H9 (cell line): ENCODE results near the gene ZFYVE28. TPM values are rescaled to one million over a fixed set of nuclear protein-coding genes. Genes with fewer than 3 reads are reported as not detected.

Experiments
- DNase-seq: peaks from one replicate; pipeline ENCODE4 v3.0.0-alpha.2; 2017
- H2AFZ ChIP-seq: one replicate; pipeline ENCODE4 v1.6.1; 2013; ENCODE audit warnings: mild to moderate bottlenecking, low read length, control low read depth, moderate library complexity
- H2AK5ac ChIP-seq: 2 replicates; pipeline ENCODE4 v1.6.1; 2013; ENCODE audit warnings: low read length, control low read depth, mixed read lengths; ENCODE audit not compliant: insufficient read length
- H2BK120ac ChIP-seq: one replicate; pipeline ENCODE4 v1.6.1; 2013; ENCODE audit warnings: low read depth, mild to moderate bottlenecking, low read length, control low read depth, inconsistent platforms; ENCODE audit not compliant: poor library complexity, severe bottlenecking
- H2BK12ac ChIP-seq: 2 replicates; pipeline ENCODE4 v1.6.1; 2013; ENCODE audit warnings: low read length, control low read depth, mixed read lengths, low read depth; ENCODE audit not compliant: insufficient read length
- H2BK15ac ChIP-seq: 2 replicates; pipeline ENCODE4 v1.6.1; 2013; ENCODE audit warnings: low read depth, low read length, control low read depth
- H2BK20ac ChIP-seq: one replicate; pipeline ENCODE4 v1.6.1; 2013; ENCODE audit warnings: low read depth, mild to moderate bottlenecking, low read length, control low read depth, inconsistent platforms; ENCODE audit not compliant: poor library complexity, severe bottlenecking
- H2BK5ac ChIP-seq: 2 replicates; pipeline ENCODE4 v1.6.1; 2013; ENCODE audit warnings: low read length, control low read depth, mixed read lengths; ENCODE audit not compliant: insufficient read length
- H3K14ac ChIP-seq: 2 replicates; pipeline ENCODE4 v1.6.1; 2013; ENCODE audit warnings: low read length, control low read depth; ENCODE audit not compliant: insufficient read depth
- H3K18ac ChIP-seq: 2 replicates; pipeline ENCODE4 v1.6.1; 2013; ENCODE audit warnings: low read depth, mild to moderate bottlenecking, mixed read lengths, low read length, control low read depth; ENCODE audit not compliant: insufficient read length
- H3K23ac ChIP-seq: 2 replicates; pipeline ENCODE4 v1.6.1; 2013; ENCODE audit warnings: low read length, control low read depth, mixed read lengths, low read depth; ENCODE audit not compliant: insufficient read length
- H3K23me2 ChIP-seq: 2 replicates; pipeline ENCODE4 v1.6.1; 2013; ENCODE audit warnings: low read depth, mild to moderate bottlenecking, mixed read lengths, low read length, control low read depth; ENCODE audit not compliant: insufficient read length, poor library complexity, severe bottlenecking
- H3K27ac ChIP-seq: 2 replicates; pipeline ENCODE4 v1.5.1; 2013; ENCODE audit warnings: low read length, control low read depth, mixed read lengths, low read depth; ENCODE audit not compliant: insufficient read length
- H3K27me3 ChIP-seq: 2 replicates; pipeline ENCODE4 v1.6.1; 2013; ENCODE audit warnings: low read length, control low read depth, inconsistent platforms; ENCODE audit not compliant: insufficient read depth
- H3K4ac ChIP-seq: 2 replicates; pipeline ENCODE4 v1.6.1; 2013; ENCODE audit warnings: low read depth, mild to moderate bottlenecking, control low read depth, inconsistent platforms, low read length, moderate library complexity
- H3K4me1 ChIP-seq: 2 replicates; pipeline ENCODE4 v1.6.1; 2013; ENCODE audit warnings: low read length, control low read depth, inconsistent platforms; ENCODE audit not compliant: insufficient read depth
- H3K4me2 ChIP-seq: 2 replicates; pipeline ENCODE4 v1.6.1; 2013; ENCODE audit warnings: low read length, control low read depth, mixed read lengths; ENCODE audit not compliant: insufficient read length, insufficient read depth
- H3K56ac ChIP-seq: 2 replicates; pipeline ENCODE4 v1.6.1; 2013; ENCODE audit warnings: low read depth, mild to moderate bottlenecking, mixed read lengths, low read length, control low read depth; ENCODE audit not compliant: insufficient read length
- H3K79me1 ChIP-seq: 2 replicates; pipeline ENCODE4 v1.6.1; 2013; ENCODE audit warnings: low read depth, mild to moderate bottlenecking, moderate library complexity, low read length, control low read depth, inconsistent platforms; ENCODE audit not compliant: insufficient read depth, poor library complexity, severe bottlenecking
- H3K79me2 ChIP-seq: 2 replicates; pipeline ENCODE4 v1.6.1; 2013; ENCODE audit warnings: low read length, control low read depth, inconsistent platforms; ENCODE audit not compliant: insufficient read depth
- H3K9ac ChIP-seq: 2 replicates; pipeline ENCODE4 v1.6.1; 2013; ENCODE audit warnings: low read length, control low read depth, mixed read lengths; ENCODE audit not compliant: insufficient read length; ENCODE audit errors: extremely low read depth
- H3K9me3 ChIP-seq: one replicate; pipeline ENCODE4 v1.6.1; 2013; ENCODE audit warnings: low read depth, low read length, inconsistent platforms; ENCODE audit not compliant: control insufficient read depth
- H3T11ph ChIP-seq: one replicate; pipeline ENCODE4 v1.6.1; 2013; ENCODE audit warnings: mild to moderate bottlenecking, low read length, control low read depth, inconsistent platforms
- H4K20me1 ChIP-seq: one replicate; pipeline ENCODE4 v1.6.1; 2013; ENCODE audit not compliant: control insufficient read depth, insufficient read length, insufficient read depth
- H4K5ac ChIP-seq: 2 replicates; pipeline ENCODE4 v1.6.1; 2013; ENCODE audit warnings: low read depth, mild to moderate bottlenecking, mixed read lengths, low read length, control low read depth; ENCODE audit not compliant: insufficient read length
- H4K8ac ChIP-seq: replicated peaks from 2 replicates; pipeline ENCODE4 v1.6.1; 2013; ENCODE audit warnings: low read length, control low read depth, mixed read lengths, low read depth; ENCODE audit not compliant: insufficient read length
- H4K91ac ChIP-seq: 2 replicates; pipeline ENCODE4 v1.6.1; 2013; ENCODE audit warnings: low read depth, mild to moderate bottlenecking, moderate library complexity, mixed read lengths, low read length, control low read depth; ENCODE audit not compliant: insufficient read length
- H3K27ac Mint-ChIP-seq, 3 experiments: 2 replicates in 2 of 3; 3 replicates in 1 of 3; pipeline ENCODE4 v1.8.0; 2020 to 2021; ENCODE audit warnings: mixed read lengths in 3 of 3, mild to moderate bottlenecking in 1 of 3, moderate library complexity in 1 of 3
- H3K27me3 Mint-ChIP-seq: 2 replicates; pipeline ENCODE4 v1.8.0; 2021; ENCODE audit warnings: low read depth, mild to moderate bottlenecking, moderate library complexity, mixed read lengths
- H3K36me3 Mint-ChIP-seq, 3 experiments: 2 replicates in 2 of 3; 3 replicates in 1 of 3; pipeline ENCODE4 v1.8.0; 2020 to 2021; ENCODE audit warnings: low read depth in 3 of 3, mixed read lengths in 3 of 3; ENCODE audit not compliant: insufficient read depth in 1 of 3
- H3K4me1 Mint-ChIP-seq, 2 experiments: 2 replicates each; pipeline ENCODE4 v1.8.0; 2020; ENCODE audit warnings: mixed read lengths in 2 of 2
- H3K4me3 Mint-ChIP-seq, 2 experiments: 2 replicates in 1 of 2; 3 replicates in 1 of 2; pipeline ENCODE4 v1.8.0; 2020 to 2021; ENCODE audit warnings: mild to moderate bottlenecking in 2 of 2, mixed read lengths in 2 of 2, moderate library complexity in 1 of 2
- H3K9me3 Mint-ChIP-seq, 2 experiments: 2 replicates in 1 of 2; 3 replicates in 1 of 2; pipeline ENCODE4 v1.8.0; 2020; ENCODE audit warnings: mild to moderate bottlenecking in 2 of 2, mixed read lengths in 2 of 2, moderate library complexity in 1 of 2
- CTCF ChIP-seq: fragments of 200-600 bp; sonication (generic); conservative IDR thresholded peaks from 3 replicates; pipeline ENCODE4 v1.8.0; 2021; ENCODE audit warnings: antibody characterized with exemption, mild to moderate bottlenecking
- WGBS: extraction: QIAGEN DNeasy Blood & Tissue Kit; methylation state at CpG from one replicate; pipeline ENCODE4 v1.1.7; 2013; ENCODE audit warnings: missing lambda C conversion rate, low lambda C conversion rate, mixed read lengths; ENCODE audit not compliant: insufficient read length; ENCODE audit errors: extremely low coverage; 5-methylcytosine and 5-hydroxymethylcytosine counted together
- total RNA-seq: library from RNA; stranded (reverse); gene quantifications from 2 replicates; pipeline ENCODE4 v1.2.1, GENCODE V29; 2021

Gene ZFYVE28
- total RNA-seq, 1 experiment from 2014 or later: 0.98 TPM

- H3T11ph ChIP-seq: no peak overlapping the region
- Mint-ChIP-seq H3K4me1 (peaks cover 26 to 38% of the 10 kb centered on the region in 2 experiments), H3K27me3 (peaks cover 7% of the 10 kb centered on the region), H3K4me3 (no peak overlapping the region), H3K27ac (peak overlapping the region in 1 of 3 experiments; percentile 24; a peak in 1 of 7 replicates), H3K9me3 (no peaks in the 10 kb centered on the region), H3K36me3 (no peaks in the 10 kb centered on the region; a peak in 1 of 7 replicates)
- no peak overlapping the region for H3K18ac ChIP-seq
- no peaks in the 10 kb centered on the region for H3K79me1 ChIP-seq
- peaks cover 6% of the 10 kb centered on the region for H3K23me2 ChIP-seq
- no peak for DNase-seq
- no peak overlapping the region for H4K5ac ChIP-seq
- H3K23ac ChIP-seq: no peak overlapping the region
- H3K9ac ChIP-seq: no peak overlapping the region
- no peaks in the 10 kb centered on the region for H3K4me1 ChIP-seq
- H3K27me3 ChIP-seq: no peaks in the 10 kb centered on the region
- H3K4me2 ChIP-seq: no peak overlapping the region
- H2BK20ac ChIP-seq: no peak overlapping the region
- H2BK15ac ChIP-seq: no peak overlapping the region
- no peak overlapping the region for H3K4ac ChIP-seq
- no peak for TF ChIP-seq CTCF
- no peaks in the 10 kb centered on the region for H4K20me1 ChIP-seq
- no peak overlapping the region for H2BK12ac ChIP-seq
- H3K9me3 ChIP-seq: no peaks in the 10 kb centered on the region
- no peak overlapping the region for H2BK5ac ChIP-seq
- no peak overlapping the region for H3K27ac ChIP-seq
- H4K8ac ChIP-seq: no peak overlapping the region
- no peak overlapping the region for H2AK5ac ChIP-seq
- no peak overlapping the region for H2BK120ac ChIP-seq
- H4K91ac ChIP-seq: no peak overlapping the region
- WGBS: no CpG with 5 or more reads among the region's 3 CpGs
- H2AFZ ChIP-seq: no peak overlapping the region
- H3K56ac ChIP-seq: no peak overlapping the region
- H3K79me2 ChIP-seq: no peaks in the 10 kb centered on the region
- H3K14ac ChIP-seq: no peak overlapping the region
Measured at GRCh38 chr4:2407991-2408342, 10.5 kb downstream of the ZFYVE28 start.
